Erythroblast (primary cell): ENCODE measurements around the gene ZNF618.

Source experiments
- GATA1 ChIP-seq: IDR thresholded peaks from 2 replicates; pipeline ENCODE4 v1.6.1; 2011; ENCODE audit warnings: low read depth, mild to moderate bottlenecking, control low read depth, low read length, moderate library complexity
- POLR2A ChIP-seq: IDR thresholded peaks from 2 replicates; pipeline ENCODE4 v1.6.1; 2011; ENCODE audit warnings: mild to moderate bottlenecking, low read length

DNA sequence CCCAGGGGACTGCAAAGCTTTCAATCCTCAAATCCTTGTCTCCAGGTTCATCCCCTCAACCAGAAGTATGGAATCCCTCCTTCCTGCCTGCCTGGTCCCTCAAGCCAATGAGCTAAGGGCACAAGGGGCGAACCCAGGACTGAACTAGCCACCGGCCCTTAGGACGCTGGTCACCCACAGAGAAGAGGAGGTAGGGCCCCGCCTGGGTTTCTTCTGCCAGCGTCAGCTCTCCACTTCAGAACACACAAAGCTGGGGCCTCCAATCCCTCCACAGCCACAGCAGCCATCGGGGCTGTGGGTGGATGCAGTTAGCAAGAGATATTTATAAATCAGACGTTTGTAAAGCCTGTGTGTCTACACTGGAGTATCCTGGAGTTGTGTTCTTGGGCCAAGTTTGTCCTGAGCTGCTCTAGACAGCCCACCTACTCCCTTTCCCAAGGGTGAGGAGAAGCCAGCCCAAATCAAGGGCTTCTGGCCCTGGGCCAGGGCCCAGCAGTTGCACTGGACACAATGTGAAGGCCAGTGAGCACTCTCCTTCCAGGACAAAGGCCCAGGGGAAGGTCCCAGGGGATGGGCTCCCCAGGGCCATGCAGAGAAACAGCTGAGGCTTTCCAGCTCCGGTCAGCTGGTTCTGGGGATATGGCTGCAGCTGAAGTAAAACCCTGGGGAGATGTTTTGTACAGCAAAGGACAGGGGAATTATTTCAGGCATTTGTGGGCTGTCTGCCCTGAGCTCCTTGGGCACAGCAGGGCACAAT, 183.1 kb downstream of the ZNF618 start:
- no peak for TF ChIP-seq POLR2A
- no peak for TF ChIP-seq GATA1
